Suprapubic skin (tissue), 4 donors: ENCODE data around the gene GYPC.

Experiments used
- CTCF ChIP-seq, 2 donors: fragments of 200-600 bp in 1 of 2; fragments of 450-650 bp in 1 of 2; sonication (generic) in 1 of 2; IDR thresholded peaks; one replicate each; pipeline ENCODE4 v1.5.1; 2016 to 2019; ENCODE audit warnings: antibody characterized with exemption in 2 of 2, mild to moderate bottlenecking in 1 of 2, moderate library complexity in 1 of 2
- POLR2A ChIP-seq, 2 donors: fragments of 450-650 bp; IDR thresholded peaks; one replicate each; pipeline ENCODE4 v1.6.1; 2017; ENCODE audit warnings: antibody characterized with exemption in 2 of 2, mild to moderate bottlenecking in 2 of 2, moderate library complexity in 2 of 2
- POLR2AphosphoS5 ChIP-seq, 3 donors: sonication (generic); formaldehyde crosslinking; IDR thresholded peaks; one replicate each; pipeline ENCODE4 v1.6.1; 2017; ENCODE audit warnings: antibody characterized with exemption in 3 of 3

GRCh38 chr2:126703311-126703710 is 47.4 kb downstream of the GYPC start:
- no peak for TF ChIP-seq POLR2A (IDR thresholded peaks at IDR 0.05)
- TF ChIP-seq POLR2AphosphoS5 (IDR thresholded peaks at IDR 0.05) = no peak
- no peak for TF ChIP-seq CTCF (IDR thresholded peaks at IDR 0.05)
